DMS53 treated with DMSO at 0.1 percent for 48 hours (cell line): Measurements from ENCODE around the gene FAM200B.
A peak's percentile ranks its signal among the peaks of the same experiment; 100 is the strongest.

ENCODE experiments used
- DNase-seq: peaks from one replicate; lab custom pipeline; 2025; ENCODE audit not compliant: unreplicated experiment; lab: John Stamatoyannopoulos, UW

The FAM200B gene

GRCh38 chr4:15681372-15682241, at the start of gene FAM200B:
Gene FAM200B (plus strand): TSS chr4:15681827. CDS start chr4:15686978, 5,151 bp downstream.
- peak; percentile 98 for DNase-seq

- DNase-seq = peak; percentile 76
Measured at GRCh38 chr4:15636818-15637217, 44.8 kb upstream of the FAM200B start.

GRCh38 chr4:15638418-15638817, 43.2 kb upstream of the FAM200B start:
- DNase-seq = no peak

- no peak for DNase-seq
Measured at GRCh38 chr4:15648600-15648999, 33.0 kb upstream of the FAM200B start.

GRCh38 chr4:15649914-15650545, 31.6 kb upstream of the FAM200B start:
- peak; percentile 51 for DNase-seq

GRCh38 chr4:15651676-15652075, 30.0 kb upstream of the FAM200B start:
- no peak for DNase-seq

GRCh38 chr4:15652191-15652590, 29.4 kb upstream of the FAM200B start:
- DNase-seq = no peak

- DNase-seq = no peak
Measured at GRCh38 chr4:15652841-15653240, 28.8 kb upstream of the FAM200B start.

GRCh38 chr4:15653420-15653819, 28.2 kb upstream of the FAM200B start:
- no peak for DNase-seq

GRCh38 chr4:15653864-15654592, 27.6 kb upstream of the FAM200B start:
- no peak for DNase-seq

GRCh38 chr4:15654593-15655222, 26.9 kb upstream of the FAM200B start:
- DNase-seq = no peak

- peak; percentile 91 for DNase-seq
Measured at GRCh38 chr4:15655223-15656037, 26.2 kb upstream of the FAM200B start, which contains the start of gene FBXL5. Gene FBXL5 (minus strand): TSS chr4:15655357. CDS start chr4:15655287, 70 bp downstream.

- peak; percentile 79 for DNase-seq
Measured at GRCh38 chr4:15656038-15656470, 25.6 kb upstream of the FAM200B start.

GRCh38 chr4:15657366-15657765, 24.3 kb upstream of the FAM200B start:
- no peak for DNase-seq

GRCh38 chr4:15658136-15658770, 23.4 kb upstream of the FAM200B start:
- no peak for DNase-seq

- no peak for DNase-seq
Measured at GRCh38 chr4:15658781-15659180, 22.8 kb upstream of the FAM200B start.

- no peak for DNase-seq
Measured at GRCh38 chr4:15659768-15660570, 21.7 kb upstream of the FAM200B start.

GRCh38 chr4:15665753-15666365, 15.8 kb upstream of the FAM200B start:
- no peak for DNase-seq
